Mesodermal cell (in vitro differentiated cells): ENCODE data around the gene CCAR1.
"Not testable (repeated sequence)": the region's sequence is repeated elsewhere in the genome, so short reads cannot be mapped to it uniquely, and the experiment has no call there.

Experiments used
- H3K27ac ChIP-seq: 2 replicates; pipeline ENCODE4 v1.7.0; 2013; ENCODE audit warnings: mild to moderate bottlenecking, low read depth, low read length, moderate library complexity; ENCODE audit not compliant: severe bottlenecking
- H3K36me3 ChIP-seq: 2 replicates; pipeline ENCODE4 v1.7.1; 2013; ENCODE audit warnings: mild to moderate bottlenecking, low read length, moderate library complexity; ENCODE audit not compliant: control insufficient read depth, insufficient read depth
- H3K4me1 ChIP-seq: one replicate; pipeline ENCODE4 v1.7.1; 2013; ENCODE audit warnings: mild to moderate bottlenecking, low read length; ENCODE audit not compliant: insufficient read depth, control insufficient read depth, poor library complexity, severe bottlenecking
- H3K4me3 ChIP-seq: 2 replicates; pipeline ENCODE4 v1.7.0; 2013; ENCODE audit warnings: low read length, control low read depth, mild to moderate bottlenecking; ENCODE audit not compliant: insufficient read depth, poor library complexity, severe bottlenecking; ENCODE audit errors: extremely low read depth
- H3K9me3 ChIP-seq: 2 replicates; pipeline ENCODE4 v1.7.1; 2013; ENCODE audit warnings: mild to moderate bottlenecking, low read length, moderate library complexity; ENCODE audit not compliant: control insufficient read depth
- WGBS, 2 experiments: methylation state at CpG; one replicate each; pipeline ENCODE4 v1.1.5; 2013; ENCODE audit warnings: missing lambda C conversion rate in 2 of 2; ENCODE audit not compliant: insufficient coverage in 2 of 2; 5-methylcytosine and 5-hydroxymethylcytosine counted together

The CCAR1 gene

GRCh38 chr10:68721673-68722335 lies 765 bp downstream of the CCAR1 start:
- Histone ChIP-seq H3K4me1 (peaks cover 3% of the 10 kb centered on the region), H3K36me3 (peaks cover 40% of the 10 kb centered on the region), H3K9me3 (no peaks in the 10 kb centered on the region), H3K27ac (peak overlapping the region; percentile 95), H3K4me3 (peak overlapping the region; percentile 98)
- WGBS, 2 experiments: 2% methylated on average over 15 to 17 of the region's 27 CpGs

- Histone ChIP-seq H3K9me3 (no peaks in the 10 kb centered on the region), H3K36me3 (peaks cover 69% of the 10 kb centered on the region), H3K4me1 (peaks cover 3% of the 10 kb centered on the region), H3K4me3 (no peak overlapping the region), H3K27ac (no peak overlapping the region)
- WGBS, 2 experiments: 98 to 100% methylated on average over 3 to 10 of the region's 14 CpGs
Measured at GRCh38 chr10:68725016-68725415, 4.0 kb downstream of the CCAR1 start.

DNA sequence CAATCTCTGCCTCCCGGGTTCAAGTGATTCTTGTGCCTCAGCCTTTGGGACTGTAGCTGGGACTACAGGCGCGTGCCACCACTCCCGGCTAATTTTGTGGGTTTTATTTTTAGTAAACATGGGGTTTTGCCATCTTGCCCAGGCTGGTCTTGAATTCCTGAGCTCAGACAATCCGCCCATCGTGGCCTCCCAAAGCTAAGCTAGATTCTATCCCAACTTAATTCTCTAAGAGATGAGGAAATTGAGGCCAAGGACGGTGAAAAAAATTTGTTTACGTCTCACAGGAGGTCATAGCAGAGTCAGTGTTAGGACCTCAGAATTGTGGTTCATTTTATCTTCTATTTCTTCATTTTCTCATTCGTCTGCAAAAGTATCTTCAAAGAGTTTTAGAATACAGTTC lies 6.1 kb downstream of the CCAR1 start:
- peaks cover 3% of the 10 kb centered on the region for H3K4me1 ChIP-seq
- no peak overlapping the region for H3K27ac ChIP-seq
- H3K9me3 ChIP-seq: no peaks in the 10 kb centered on the region
- 93 to 100% methylated on average over 2 to 7 of the region's 9 CpGs for WGBS, 2 experiments
- peaks cover 87% of the 10 kb centered on the region for H3K36me3 ChIP-seq
- H3K4me3 ChIP-seq: no peak overlapping the region

DNA sequence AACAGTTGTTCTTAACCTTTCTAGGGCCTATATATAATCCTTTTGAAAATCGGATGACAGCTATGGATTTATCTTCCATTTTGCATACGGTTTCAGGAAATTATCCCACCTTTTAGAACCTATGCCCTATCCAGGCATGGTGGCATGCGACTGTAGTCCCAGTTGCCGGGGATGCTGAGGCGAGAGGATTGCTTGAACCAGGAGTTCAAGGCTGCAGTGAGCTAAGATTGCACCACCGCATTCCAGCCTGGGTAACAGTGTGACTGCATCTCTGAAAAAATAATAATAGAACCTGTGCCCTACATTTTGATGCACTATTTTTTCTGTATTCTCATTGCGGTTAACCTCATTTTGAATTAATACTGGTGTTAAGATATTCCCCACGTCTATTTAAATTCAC lies 11.6 kb downstream of the CCAR1 start:
- WGBS, 2 experiments: 95 to 96% methylated on average over 6 to 8 of the region's 8 CpGs
- Histone ChIP-seq H3K9me3 (no peaks in the 10 kb centered on the region), H3K27ac (no peak overlapping the region), H3K36me3 (peaks cover 88% of the 10 kb centered on the region), H3K4me3 (no peak overlapping the region), H3K4me1 (no peaks in the 10 kb centered on the region)

DNA sequence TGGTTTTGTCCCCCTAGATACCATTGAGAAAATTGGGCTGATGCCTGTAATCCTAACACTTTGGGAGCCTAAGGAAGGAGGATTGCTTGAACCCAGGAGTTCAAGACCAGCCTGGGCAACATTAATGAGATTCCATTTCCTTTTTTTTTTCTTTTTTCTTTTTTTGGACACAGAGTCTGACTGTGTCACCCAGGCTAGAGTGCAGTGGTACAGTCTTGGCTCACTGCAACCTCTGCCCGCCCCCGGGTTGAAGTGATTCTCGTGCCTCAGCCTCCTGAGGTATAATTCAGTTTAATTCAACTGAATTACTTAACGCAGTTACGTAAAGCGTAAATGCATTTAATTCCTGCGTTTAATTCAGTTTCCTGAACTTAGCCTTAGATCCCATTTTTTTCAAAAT lies 13.3 kb downstream of the CCAR1 start:
- peaks cover 88% of the 10 kb centered on the region for H3K36me3 ChIP-seq
- no peak overlapping the region for H3K27ac ChIP-seq
- no peaks in the 10 kb centered on the region for H3K4me1 ChIP-seq
- no peaks in the 10 kb centered on the region for H3K9me3 ChIP-seq
- 82 to 96% methylated on average over 7 of the region's 7 CpGs for WGBS, 2 experiments
- H3K4me3 ChIP-seq: no peak overlapping the region

DNA sequence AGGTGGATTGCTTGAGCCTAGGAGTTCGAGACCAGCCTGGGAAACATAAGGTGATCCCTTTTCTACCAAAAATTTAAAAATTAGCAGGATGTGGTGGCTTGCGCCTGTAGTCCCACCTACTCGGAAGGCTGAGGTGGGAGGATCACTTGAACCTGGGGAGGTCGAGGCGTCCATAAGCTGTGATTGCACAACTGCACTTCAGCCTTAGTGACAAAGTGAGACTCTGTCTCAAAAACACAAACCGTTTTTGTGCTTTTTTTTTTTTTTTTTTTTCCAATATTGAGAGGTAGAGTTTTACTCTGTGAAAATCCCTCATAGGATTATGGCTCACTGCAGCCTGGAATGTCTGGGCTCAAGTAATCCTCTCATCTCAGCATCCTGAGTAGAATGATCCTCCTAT lies 14.1 kb downstream of the CCAR1 start:
- 73% methylated on average over 4 of the region's 6 CpGs; no CpG with 5 or more reads in 1 of the 2 experiments for WGBS, 2 experiments
- Histone ChIP-seq H3K36me3 (peaks cover 89% of the 10 kb centered on the region), H3K27ac (no peak overlapping the region), H3K4me3 (no peak overlapping the region), H3K9me3 (no peaks in the 10 kb centered on the region), H3K4me1 (no peaks in the 10 kb centered on the region)

- H3K9me3 ChIP-seq, H3K27ac ChIP-seq, H3K4me3 ChIP-seq, H3K4me1 ChIP-seq: not testable (repeated sequence)
- peaks cover 88% of the 10 kb centered on the region for H3K36me3 ChIP-seq
- 75 to 100% methylated on average over 1 to 4 of the region's 7 CpGs for WGBS, 2 experiments
Measured at GRCh38 chr10:68735739-68736138, 14.7 kb downstream of the CCAR1 start.

- peaks cover 88% of the 10 kb centered on the region for H3K36me3 ChIP-seq
- 100% methylated on average over 3 of the region's 5 CpGs; no CpG with 5 or more reads in 1 of the 2 experiments for WGBS, 2 experiments
- not testable (repeated sequence) for H3K4me3 ChIP-seq
Measured at GRCh38 chr10:68740676-68741075, 19.6 kb downstream of the CCAR1 start.

GRCh38 chr10:68742397-68742796 lies 21.4 kb downstream of the CCAR1 start:
- WGBS, 2 experiments: 93 to 100% methylated on average over 2 to 4 of the region's 6 CpGs
- no peaks in the 10 kb centered on the region for H3K9me3 ChIP-seq
- no peaks in the 10 kb centered on the region for H3K4me1 ChIP-seq
- H3K36me3 ChIP-seq: peaks cover 86% of the 10 kb centered on the region
- H3K4me3 ChIP-seq: no peak overlapping the region
- no peak overlapping the region for H3K27ac ChIP-seq

More at GRCh38 chr10:68740676-68741075, 19.6 kb downstream of the CCAR1 start:
- H3K9me3 ChIP-seq, H3K4me1 ChIP-seq, H3K27ac ChIP-seq: not testable (repeated sequence)

DNA sequence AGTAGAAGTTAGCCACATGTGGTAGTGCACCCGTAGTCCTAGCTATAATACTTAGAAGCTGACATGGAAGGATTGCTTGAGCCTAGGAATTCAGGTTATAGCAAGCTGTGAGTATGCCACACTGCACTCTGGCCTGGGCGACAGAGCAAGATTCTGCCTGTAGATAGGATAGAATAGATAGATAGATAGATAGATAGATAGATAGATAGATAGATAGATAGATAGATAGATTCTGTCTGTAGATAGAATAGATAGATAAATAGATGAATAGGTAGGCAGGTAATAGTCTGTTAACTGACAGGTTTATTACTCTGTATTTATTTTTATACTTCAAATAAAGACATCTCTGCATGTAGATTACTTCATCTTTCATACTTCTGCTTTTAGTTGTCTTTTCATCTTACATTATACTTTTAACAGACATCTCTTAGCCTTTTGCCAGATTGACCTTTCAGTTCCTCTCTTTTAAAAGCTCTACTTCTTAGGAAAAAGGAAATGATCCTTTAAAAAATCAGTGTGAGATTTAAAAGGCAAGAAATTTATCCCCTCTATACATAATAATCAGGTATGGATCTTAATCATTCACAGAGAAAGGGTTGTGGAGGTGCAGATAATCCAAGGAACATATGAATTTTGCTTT lies 31.8 kb downstream of the CCAR1 start:
- Histone ChIP-seq H3K27ac (no peak overlapping the region), H3K4me1 (no peaks in the 10 kb centered on the region), H3K9me3 (no peaks in the 10 kb centered on the region), H3K36me3 (peaks cover 92% of the 10 kb centered on the region), H3K4me3 (no peak overlapping the region)
- 90 to 100% methylated on average over 1 to 2 of the region's 2 CpGs for WGBS, 2 experiments

DNA sequence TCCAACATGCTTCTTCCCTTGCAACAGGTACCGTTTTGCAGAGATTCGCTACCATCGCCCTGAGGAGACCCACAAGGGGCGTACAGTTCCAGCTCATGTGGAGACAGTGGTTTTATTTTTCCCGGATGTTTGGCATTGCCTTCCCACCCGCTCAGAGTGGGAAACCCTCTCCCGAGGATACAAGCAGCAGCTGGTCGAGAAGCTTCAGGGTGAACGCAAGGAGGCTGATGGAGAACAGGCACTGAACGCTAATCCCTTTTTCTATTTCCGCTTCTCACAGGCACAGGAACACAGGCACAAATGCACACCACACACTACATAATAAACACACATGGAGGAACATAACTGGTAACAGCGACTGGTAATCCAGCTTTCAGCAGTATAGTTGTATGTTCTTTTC lies 35.2 kb downstream of the CCAR1 start:
- Histone ChIP-seq H3K27ac (no peak overlapping the region), H3K4me3 (no peak overlapping the region), H3K4me1 (no peaks in the 10 kb centered on the region), H3K36me3 (peaks cover 92% of the 10 kb centered on the region), H3K9me3 (no peaks in the 10 kb centered on the region)
- WGBS, 2 experiments: 98 to 99% methylated on average over 11 of the region's 12 CpGs
